GM12878 (cell line): ENCODE measurements around the gene KBTBD3. TPM values are rescaled to one million over a fixed set of nuclear protein-coding genes. Genes with fewer than 3 reads are reported as not detected.

Experiments used
- ATAC-seq: fragments of 200-7000 bp; cut with Tn5 transposase; 3 replicates; pipeline ENCODE4 v1.9.1; 2020; ENCODE audit warnings: mild to moderate bottlenecking, moderate library complexity
- BruUV-seq: library from RNA; stranded (reverse); fragments of 400-500 nt; replicated peaks from 2 replicates; lab custom pipeline; 2021; lab: Mats Ljungman, UMichigan
- CTCF ChIA-PET: fragments of 300-600 bp; sonication (Branson Sonifier 250); formaldehyde crosslinking; extraction: SDS; loops from one replicate; lab custom pipeline; 2021; ENCODE audit warnings: inconsistent platforms; lab: Yijun Ruan, JAX
- POLR2A ChIA-PET: fragments of 350-600 bp; formaldehyde crosslinking; extraction: SDS; loops from one replicate; lab custom pipeline; 2021; ENCODE audit warnings: inconsistent platforms; lab: Charles Lee
- RAD21 ChIA-PET: fragments of 300-600 bp; sonication (Branson Sonifier 250); formaldehyde crosslinking; loops from one replicate; lab custom pipeline; 2023; ENCODE audit warnings: antibody characterized with exemption; ENCODE audit not compliant: unreplicated experiment; lab: Charles Lee
- SMC1A ChIA-PET: fragments of 300-600 bp; sonication (Branson Sonifier 250); formaldehyde crosslinking; loops from one replicate; lab custom pipeline; 2023; ENCODE audit not compliant: unreplicated experiment, uncharacterized antibody; lab: Charles Lee
- DNase-seq: peaks from one replicate; pipeline ENCODE4 v3.0.0-alpha.2; 2011; ENCODE audit warnings: low read depth, low spot score
- FAIRE-seq: peaks from 3 replicates; lab custom pipeline; 2011; peaks lifted over from hg19 to GRCh38; lab: Jason Lieb, UNC
- H2AFZ ChIP-seq: 2 replicates; pipeline ENCODE4 v1.6.0; 2011; ENCODE audit warnings: low read depth, low read length, control low read depth; ENCODE audit not compliant: control insufficient read depth
- H3K27ac ChIP-seq: 2 replicates; pipeline ENCODE4 v1.5.1; 2011; ENCODE audit warnings: control low read depth; ENCODE audit not compliant: control insufficient read depth, insufficient read depth
- H3K27me3 ChIP-seq, 2 experiments: replicated peaks in 1 of 2; 2 replicates each; pipeline versions ENCODE4 v1.6.0 to v1.6.1; 2011; ENCODE audit warnings: low read length in 1 of 2; ENCODE audit not compliant: control insufficient read depth in 2 of 2, insufficient read depth in 2 of 2
- H3K36me3 ChIP-seq, 2 experiments: 2 replicates each; pipeline ENCODE4 v1.5.1; 2011; ENCODE audit warnings: low read length in 1 of 2; ENCODE audit not compliant: control insufficient read depth in 2 of 2, insufficient read depth in 2 of 2
- H3K4me1 ChIP-seq: 2 replicates; pipeline ENCODE4 v1.6.1; 2011; ENCODE audit warnings: mild to moderate bottlenecking, low read length, moderate library complexity, mixed read lengths; ENCODE audit not compliant: control insufficient read depth, insufficient read depth
- H3K4me2 ChIP-seq: 2 replicates; pipeline ENCODE4 v1.6.0; 2011; ENCODE audit warnings: control low read depth; ENCODE audit not compliant: control insufficient read depth, insufficient read depth
- H3K4me3 ChIP-seq: fragments of 200-600 bp; sonication (generic); 2 replicates; pipeline ENCODE4 v1.5.1; 2016
- H3K79me2 ChIP-seq: 2 replicates; pipeline ENCODE4 v1.6.0; 2011; ENCODE audit warnings: low read length; ENCODE audit not compliant: control insufficient read depth, insufficient read depth
- H3K9ac ChIP-seq: 2 replicates; pipeline ENCODE4 v1.8.0; 2011; ENCODE audit warnings: low read length, control low read depth, mixed read lengths; ENCODE audit not compliant: control insufficient read depth, insufficient read depth
- H3K9me3 ChIP-seq: replicated peaks from 3 replicates; pipeline ENCODE4 v1.5.1; 2011; ENCODE audit warnings: mild to moderate bottlenecking, low read length; ENCODE audit not compliant: control insufficient read depth, insufficient read depth
- H4K20me1 ChIP-seq: 2 replicates; pipeline ENCODE4 v1.6.0; 2011; ENCODE audit not compliant: control insufficient read depth, insufficient read depth
- BACH1 ChIP-seq: fragments of 450-650 bp; IDR thresholded peaks from 2 replicates; pipeline ENCODE4 v1.6.1; 2017; ENCODE audit warnings: mild to moderate bottlenecking, borderline replicate concordance
- BCL3 ChIP-seq: IDR thresholded peaks from 2 replicates; pipeline ENCODE4 v1.6.1; 2011; ENCODE audit warnings: borderline replicate concordance, low read depth, mild to moderate bottlenecking, moderate library complexity, low read length; ENCODE audit not compliant: insufficient read depth, poor library complexity, severe bottlenecking
- E2F4 ChIP-seq: IDR thresholded peaks from 2 replicates; pipeline ENCODE4 v1.6.1; 2012; ENCODE audit warnings: low read depth, low read length, improper control_type of control experiment
- IRF3 ChIP-seq: fragments of 450-650 bp; IDR thresholded peaks from 2 replicates; pipeline ENCODE4 v1.6.1; 2014; ENCODE audit warnings: mild to moderate bottlenecking
- LARP7 ChIP-seq: fragments of 450-650 bp; IDR thresholded peaks from 2 replicates; pipeline ENCODE4 v1.6.1; 2017; ENCODE audit warnings: mild to moderate bottlenecking
- MEF2B ChIP-seq: fragments of 450-650 bp; IDR thresholded peaks from 2 replicates; pipeline ENCODE4 v1.6.1; 2018; ENCODE audit warnings: mild to moderate bottlenecking, moderate library complexity; ENCODE audit not compliant: partially characterized antibody, poor library complexity, severe bottlenecking
- MTA2 ChIP-seq: fragments of 450-650 bp; IDR thresholded peaks from 2 replicates; pipeline ENCODE4 v1.6.1; 2016; ENCODE audit warnings: low read depth, mild to moderate bottlenecking, moderate library complexity
- NFYA ChIP-seq: IDR thresholded peaks from 2 replicates; pipeline ENCODE4 v1.6.1; 2011; ENCODE audit warnings: low read depth, mild to moderate bottlenecking, low read length, improper control_type of control experiment, borderline replicate concordance
- NR2C2 ChIP-seq: IDR thresholded peaks from 2 replicates; pipeline ENCODE4 v1.6.1; 2011; ENCODE audit warnings: borderline replicate concordance, low read depth; ENCODE audit not compliant: control insufficient read depth, insufficient read length
- RCOR1 ChIP-seq: conservative IDR thresholded peaks from 2 replicates; pipeline ENCODE4 v1.6.1; 2012; ENCODE audit warnings: low read depth, low read length, improper control_type of control experiment
- RFX5 ChIP-seq: IDR thresholded peaks from 2 replicates; pipeline ENCODE4 v1.6.1; 2011; ENCODE audit warnings: low read depth, low read length, improper control_type of control experiment
- SIN3A ChIP-seq: IDR thresholded peaks from 2 replicates; pipeline ENCODE4 v1.6.1; 2012; ENCODE audit warnings: low read depth, low read length, improper control_type of control experiment
- SIX5 ChIP-seq: IDR thresholded peaks from 2 replicates; pipeline ENCODE4 v1.6.1; 2011; ENCODE audit warnings: mild to moderate bottlenecking, low read depth, low read length, moderate library complexity; ENCODE audit not compliant: severe bottlenecking
- ZNF384 ChIP-seq: IDR thresholded peaks from 2 replicates; pipeline ENCODE4 v1.6.1; 2012; ENCODE audit warnings: low read depth, mild to moderate bottlenecking, low read length, improper control_type of control experiment, borderline replicate concordance
- ZNF592 ChIP-seq: fragments of 450-650 bp; IDR thresholded peaks from 2 replicates; pipeline ENCODE4 v1.6.1; 2017; ENCODE audit warnings: mild to moderate bottlenecking, moderate library complexity
- WGBS: methylation state at CpG from one replicate; pipeline ENCODE4 v1.1.6; 2016; ENCODE audit warnings: low lambda C conversion rate; ENCODE audit not compliant: insufficient replicate concordance, insufficient coverage; ENCODE audit errors: missing lambda C conversion rate; 5-methylcytosine and 5-hydroxymethylcytosine counted together
- in situ Hi-C: fragments of 300-500 bp; cut with MboI; formaldehyde crosslinking; loops from 9 replicates; pipeline ENCODE4 v1.14.3; 2018; ENCODE audit warnings: mixed read lengths
- intact Hi-C: fragments of 100-400 bp; cut with micrococcal nuclease; formaldehyde crosslinking; loops from one replicate; pipeline ENCODE4 v1.14.2; 2022; ENCODE audit not compliant: unreplicated experiment
- polyA plus RNA-seq, 11 experiments: library from polyadenylated mRNA; depleted of rRNA in 4 of 11; unstranded in 6 of 11; stranded (reverse) in 5 of 11; fragments of >200 nt; fragmentation: Nextera tagmentation in 4 of 11; fragmentation: Illumina TruSeq in 1 of 11; extraction: Ambion mirVana in 4 of 11; extraction: Trizol in 1 of 11; gene quantifications; 1 replicate in 1 of 11; 2 replicates in 10 of 11; pipeline versions ENCODE4 v1.2.1 to v1.2.3, GENCODE V29; 2011 to 2016; ENCODE audit warnings: inconsistent platforms in 2 of 11, missing spikeins in 2 of 11, low read depth in 1 of 11
- total RNA-seq, 4 experiments: library from RNA; depleted of rRNA in 3 of 4; stranded (reverse); fragments of >200 nt in 3 of 4; fragmentation: Illumina TruSeq in 1 of 4; extraction: Trizol in 1 of 4; gene quantifications; 2 replicates each; pipeline versions ENCODE4 v1.2.1 to v1.2.3, GENCODE V29; 2013 to 2021

The KBTBD3 gene
- total and polyA plus RNA-seq, 10 of the 15 experiments (the other 5 are each of a cell fraction or from before 2014, with no cell fraction given): 1.9 to 18.1 (median 8.4) TPM

- ChIA-PET RAD21 (no interaction called here), CTCF (interaction anchor here (0.9 to 1.3 kb wide), 2 partner anchors 14 to 32 kb away, joined by 3 read pairs; no protein-coding TSS in a partner anchor), SMC1A (interaction anchor here (2.8 kb wide), 1 partner anchor 10 kb away, joined by 14 read pairs; no protein-coding TSS in a partner anchor), POLR2A (no interaction called here)
- no peak overlapping the region for H3K4me3 ChIP-seq
- in situ Hi-C loops (no loop called here), intact Hi-C loops (no loop called here)
- H3K4me2 ChIP-seq: no peak overlapping the region
- TF ChIP-seq BACH1: no peak
- no peak for TF ChIP-seq MTA2
- no peak for TF ChIP-seq IRF3
- TF ChIP-seq RCOR1: no peak
- no peak for TF ChIP-seq NFYA
- TF ChIP-seq MEF2B: no peak
- TF ChIP-seq BCL3: no peak
- no peak for TF ChIP-seq LARP7
- no peak for TF ChIP-seq E2F4
- no peak for TF ChIP-seq SIN3A
- no peak for TF ChIP-seq SIX5
- no peak for TF ChIP-seq ZNF384
- no peak for TF ChIP-seq NR2C2
- no peak for TF ChIP-seq ZNF592
- TF ChIP-seq RFX5: no peak
- no peaks in the 10 kb centered on the region for H3K4me1 ChIP-seq
- no peaks in the 10 kb centered on the region for H3K9me3 ChIP-seq
- no peaks in the 10 kb centered on the region for H3K27me3 ChIP-seq
- BruUV-seq: no TSS peak
- H3K9ac ChIP-seq: no peak overlapping the region
- no peaks in the 10 kb centered on the region for H3K79me2 ChIP-seq
- peaks cover 0 to 3% of the 10 kb centered on the region in 2 experiments; a peak in 1 of 4 replicates for H3K36me3 ChIP-seq
- DNase-seq (no peak), FAIRE-seq (no peak), ATAC-seq (no peak)
- H3K27ac ChIP-seq: no peak overlapping the region
- H4K20me1 ChIP-seq: no peaks in the 10 kb centered on the region
- H2AFZ ChIP-seq: no peak overlapping the region
- 100% methylated on average over 3 of the region's 3 CpGs for WGBS
These were observed 24.2 kb upstream of the KBTBD3 start for GRCh38 chr11:106101370-106101769.
